ENCODE results near the gene CFAP141. TPM values are rescaled to one million over a fixed set of nuclear protein-coding genes. Genes with fewer than 3 reads are reported as not detected.

Gene CFAP141
- total and polyA plus RNA-seq, 2 of the 13 experiments (the other 11 are each of a cell fraction or from before 2014, with no cell fraction given), result not detected

DNA sequence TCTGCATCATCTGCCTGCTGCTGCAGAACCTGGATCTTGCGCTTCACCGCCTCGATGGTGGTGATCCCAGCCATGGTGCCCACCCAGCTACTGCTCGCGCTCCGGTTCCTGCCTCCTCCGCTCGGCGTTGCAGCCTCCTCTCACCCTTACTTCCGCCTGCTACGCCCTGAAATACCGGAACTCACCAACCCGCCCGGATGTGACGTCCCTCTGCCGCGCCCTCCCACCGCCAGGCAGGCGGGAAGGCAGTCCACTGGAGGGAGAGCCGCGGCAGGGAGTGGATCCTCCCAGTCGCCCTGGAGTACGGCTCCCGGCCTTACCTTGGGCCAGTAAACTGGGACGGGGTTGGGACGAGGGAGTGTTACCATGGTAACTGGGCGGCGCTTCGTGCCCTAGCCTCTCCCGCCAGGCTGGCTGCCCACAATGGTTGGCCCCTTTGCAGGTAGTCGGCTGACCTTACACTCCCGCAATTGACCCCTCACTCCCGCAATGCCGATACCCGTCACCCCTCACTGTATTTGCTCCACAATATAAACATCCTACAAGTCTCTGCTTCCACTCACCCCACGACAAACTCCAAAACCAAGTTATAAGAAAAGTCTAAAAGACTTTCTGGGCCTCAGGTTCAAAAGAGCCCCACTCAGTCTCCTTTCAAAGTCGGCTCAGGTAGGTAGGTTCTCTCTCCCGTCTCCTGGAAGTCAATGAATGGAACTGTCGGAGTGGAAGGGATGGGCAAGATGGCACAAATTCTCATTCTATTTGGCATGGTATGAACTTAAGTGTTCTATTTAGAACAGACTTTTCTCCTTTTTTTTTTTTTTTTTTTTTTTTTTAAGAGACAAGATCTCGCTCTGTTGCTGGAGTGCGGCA is 22.9 kb downstream of the CFAP141 start (continued):
- TF ChIP-seq ZNF142 (CRISPR knock-in tag; IDR thresholded peaks at IDR 0.05) (no peak), ZNF292 (CRISPR knock-in tag; IDR thresholded peaks at IDR 0.05; ENCODE audit: borderline replicate concordance, low read depth) (no peak), KDM5B (CRISPR knock-in tag; IDR thresholded peaks at IDR 0.05; ENCODE audit: borderline replicate concordance) (peak; percentile 90), ZNF746 (CRISPR knock-in tag; IDR thresholded peaks at IDR 0.05) (no peak; the same call in 1 of the 2 replicates), PLRG1 (conservative IDR thresholded peaks at IDR 0.05) (no peak), TCF12 (IDR thresholded peaks at IDR 0.05) (no peak), TCF12 (CRISPR knock-in tag; IDR thresholded peaks at IDR 0.05) (peak; percentile 46; the same call in 1 of the 2 replicates), ZMYM3 (CRISPR knock-in tag; IDR thresholded peaks at IDR 0.05) (0 out of 2 replicates have a peak, but pooled peaks have one; percentile 22), ZNF235 (CRISPR knock-in tag; IDR thresholded peaks at IDR 0.05; ENCODE audit: borderline replicate concordance) (peak; percentile 60; the same call in 1 of the 2 replicates), ZNF205 (CRISPR knock-in tag; IDR thresholded peaks at IDR 0.05) (peak; percentile 81), ZBTB14 (CRISPR knock-in tag; IDR thresholded peaks at IDR 0.05) (no peak)
- TF ChIP-seq, protein P1, sequence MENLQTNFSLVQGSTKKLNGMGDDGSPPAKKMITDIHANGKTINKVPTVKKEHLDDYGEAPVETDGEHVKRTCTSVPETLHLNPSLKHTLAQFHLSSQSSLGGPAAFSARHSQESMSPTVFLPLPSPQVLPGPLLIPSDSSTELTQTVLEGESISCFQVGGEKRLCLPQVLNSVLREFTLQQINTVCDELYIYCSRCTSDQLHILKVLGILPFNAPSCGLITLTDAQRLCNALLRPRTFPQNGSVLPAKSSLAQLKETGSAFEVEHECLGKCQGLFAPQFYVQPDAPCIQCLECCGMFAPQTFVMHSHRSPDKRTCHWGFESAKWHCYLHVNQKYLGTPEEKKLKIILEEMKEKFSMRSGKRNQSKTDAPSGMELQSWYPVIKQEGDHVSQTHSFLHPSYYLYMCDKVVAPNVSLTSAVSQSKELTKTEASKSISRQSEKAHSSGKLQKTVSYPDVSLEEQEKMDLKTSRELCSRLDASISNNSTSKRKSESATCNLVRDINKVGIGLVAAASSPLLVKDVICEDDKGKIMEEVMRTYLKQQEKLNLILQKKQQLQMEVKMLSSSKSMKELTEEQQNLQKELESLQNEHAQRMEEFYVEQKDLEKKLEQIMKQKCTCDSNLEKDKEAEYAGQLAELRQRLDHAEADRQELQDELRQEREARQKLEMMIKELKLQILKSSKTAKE (CRISPR knock-in tag; IDR thresholded peaks at IDR 0.05; ENCODE audit: borderline replicate concordance), result peak; percentile 55
- TF ChIP-seq, protein P2, sequence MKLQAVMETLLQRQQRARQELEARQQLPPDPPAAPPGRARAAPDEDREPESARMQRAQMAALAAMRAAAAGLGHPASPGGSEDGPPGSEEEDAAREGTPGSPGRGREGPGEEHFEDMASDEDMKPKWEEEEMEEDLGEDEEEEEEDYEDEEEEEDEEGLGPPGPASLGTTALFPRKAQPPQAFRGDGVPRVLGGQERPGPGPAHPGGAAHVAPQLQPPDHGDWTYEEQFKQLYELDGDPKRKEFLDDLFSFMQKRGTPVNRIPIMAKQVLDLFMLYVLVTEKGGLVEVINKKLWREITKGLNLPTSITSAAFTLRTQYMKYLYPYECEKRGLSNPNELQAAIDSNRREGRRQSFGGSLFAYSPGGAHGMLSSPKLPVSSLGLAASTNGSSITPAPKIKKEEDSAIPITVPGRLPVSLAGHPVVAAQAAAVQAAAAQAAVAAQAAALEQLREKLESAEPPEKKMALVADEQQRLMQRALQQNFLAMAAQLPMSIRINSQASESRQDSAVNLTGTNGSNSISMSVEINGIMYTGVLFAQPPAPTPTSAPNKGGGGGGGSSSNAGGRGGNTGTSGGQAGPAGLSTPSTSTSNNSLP (IDR thresholded peaks at IDR 0.05; ENCODE audit: low read depth, low read length), result no peak

Data from HepG2 (cell line).